Stimulated activated CD8-positive, alpha-beta memory T cell treated with anti-CD3 and anti-CD28 coated beads, Interleukin-4, amount 100 ng/mL, for 48 hours (primary cell): Measurements from ENCODE around the gene SPTBN4.
"Not testable (repeated sequence)": the region's sequence is repeated elsewhere in the genome, so short reads cannot be mapped to it uniquely, and the experiment has no call there.

Experiments
- DNase-seq: peaks from one replicate; pipeline ENCODE4 v3.0.0-alpha.2; 2020

The SPTBN4 gene

DNA sequence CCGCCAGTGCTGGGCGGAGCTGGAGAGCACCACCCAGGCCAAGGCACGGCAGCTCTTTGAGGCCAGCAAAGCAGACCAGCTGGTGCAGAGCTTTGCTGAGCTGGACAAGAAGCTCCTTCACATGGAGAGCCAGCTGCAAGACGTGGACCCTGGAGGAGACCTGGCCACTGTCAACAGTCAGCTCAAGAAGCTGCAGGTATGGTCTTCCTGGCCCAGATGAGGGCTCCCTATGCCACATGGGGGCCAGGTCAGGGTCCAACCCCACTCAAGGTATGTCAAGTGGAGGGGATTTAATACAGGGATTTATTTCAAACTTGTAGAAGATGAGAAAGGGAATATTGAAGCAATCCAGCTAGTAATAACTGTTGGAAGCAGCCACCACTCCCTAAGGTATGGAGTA, 67.3 kb downstream of the SPTBN4 start:
- no peak for DNase-seq

- no peak for DNase-seq
Observed at GRCh38 chr19:40539070-40539469, 72.3 kb downstream of the SPTBN4 start.

DNA sequence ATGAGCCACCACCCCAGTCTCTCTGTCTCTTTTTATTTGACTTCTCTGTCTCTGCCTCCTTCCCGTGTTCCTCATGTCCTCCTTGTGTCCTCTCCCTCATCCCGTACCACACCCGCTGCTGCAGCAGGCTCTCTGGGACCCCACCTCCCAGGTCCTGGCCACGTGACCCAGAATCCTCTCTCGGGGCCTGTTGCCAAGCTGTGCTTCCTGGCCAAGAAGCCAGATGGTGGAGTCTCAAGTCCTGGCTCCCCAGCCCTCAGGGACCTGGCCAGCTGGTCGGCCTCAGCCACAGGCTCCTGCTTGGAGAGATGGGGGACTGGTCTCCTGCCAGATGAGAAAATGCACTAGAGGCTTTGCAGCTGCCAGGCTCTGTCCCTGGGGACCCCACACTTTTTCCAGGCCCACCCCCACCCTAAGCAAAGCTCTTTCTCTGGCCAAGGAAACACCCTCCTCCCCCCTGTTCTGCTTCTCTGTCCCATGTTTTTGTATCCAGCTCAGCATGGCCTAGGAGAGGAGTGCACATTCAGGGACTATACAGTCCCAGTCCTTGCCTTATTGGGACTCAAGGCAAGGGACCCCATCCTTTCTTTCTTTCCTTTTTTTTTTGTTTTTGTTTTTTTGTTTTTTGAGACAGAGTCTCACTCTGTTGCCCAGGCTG, 75.5 kb downstream of the SPTBN4 start:
- DNase-seq = no peak

DNA sequence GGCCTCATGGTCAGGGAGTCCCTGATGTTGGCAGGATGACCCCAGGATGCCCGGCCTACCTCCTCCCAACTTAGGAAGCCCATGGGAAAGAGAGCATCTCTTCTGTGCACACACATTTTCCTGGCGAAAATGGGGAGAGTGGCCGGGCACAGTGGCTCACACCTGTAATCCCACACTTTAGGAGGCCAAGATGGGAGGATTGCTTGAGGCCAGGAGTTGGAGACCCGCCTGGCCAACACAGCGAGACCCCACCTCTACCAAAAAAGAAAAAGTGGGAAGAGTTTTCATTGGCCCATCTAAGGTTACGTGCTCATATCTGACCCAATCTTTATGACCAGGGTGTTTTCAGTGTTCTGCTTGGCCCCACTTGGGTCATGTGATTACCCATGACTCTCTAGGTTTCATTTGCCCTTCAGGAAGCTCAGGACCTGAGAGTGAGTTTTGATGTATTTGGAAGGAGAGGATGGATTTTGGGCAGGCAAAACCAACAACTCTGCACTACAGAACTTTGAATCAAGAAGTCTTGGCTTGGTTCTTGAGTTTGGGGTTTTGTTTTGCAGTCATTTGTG, 76.3 kb downstream of the SPTBN4 start:
- no peak for DNase-seq

- not testable (repeated sequence) for DNase-seq
Observed at GRCh38 chr19:40546153-40546841, 79.5 kb downstream of the SPTBN4 start.

- not testable (repeated sequence) for DNase-seq
Observed at GRCh38 chr19:40547190-40547589, 80.4 kb downstream of the SPTBN4 start.

- DNase-seq = no peak
Observed at GRCh38 chr19:40547836-40548235, 81.0 kb downstream of the SPTBN4 start.

DNA sequence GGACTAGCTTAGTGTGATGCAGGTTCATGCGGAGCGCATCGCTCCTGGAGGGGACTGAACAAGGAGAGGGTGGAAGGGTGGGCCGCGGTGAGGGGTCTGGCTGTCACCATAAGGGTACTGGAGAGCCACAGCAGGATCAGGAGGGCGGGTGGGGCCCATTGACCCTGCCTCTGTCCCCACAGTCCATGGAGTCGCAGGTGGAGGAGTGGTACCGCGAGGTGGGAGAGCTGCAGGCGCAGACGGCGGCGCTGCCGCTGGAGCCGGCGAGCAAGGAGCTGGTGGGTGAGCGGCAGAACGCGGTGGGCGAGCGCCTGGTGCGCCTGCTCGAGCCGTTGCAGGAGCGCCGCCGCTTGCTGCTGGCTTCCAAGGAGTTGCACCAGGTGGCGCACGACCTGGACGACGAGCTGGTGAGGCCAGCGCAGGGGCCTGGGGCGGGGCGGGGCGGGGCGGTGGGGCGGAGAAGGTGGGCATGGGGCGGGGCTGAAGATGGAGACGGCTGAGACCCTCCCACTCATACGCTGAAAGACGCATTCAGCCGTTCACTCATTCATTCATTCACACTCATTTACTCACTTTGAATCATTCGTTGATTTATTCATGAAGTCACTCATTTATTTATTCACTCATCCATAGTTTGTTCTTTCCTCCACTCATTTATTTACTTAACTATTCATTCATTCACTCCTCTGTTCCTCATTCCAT, 82.4 kb downstream of the SPTBN4 start:
- DNase-seq = peak; percentile 86

DNA sequence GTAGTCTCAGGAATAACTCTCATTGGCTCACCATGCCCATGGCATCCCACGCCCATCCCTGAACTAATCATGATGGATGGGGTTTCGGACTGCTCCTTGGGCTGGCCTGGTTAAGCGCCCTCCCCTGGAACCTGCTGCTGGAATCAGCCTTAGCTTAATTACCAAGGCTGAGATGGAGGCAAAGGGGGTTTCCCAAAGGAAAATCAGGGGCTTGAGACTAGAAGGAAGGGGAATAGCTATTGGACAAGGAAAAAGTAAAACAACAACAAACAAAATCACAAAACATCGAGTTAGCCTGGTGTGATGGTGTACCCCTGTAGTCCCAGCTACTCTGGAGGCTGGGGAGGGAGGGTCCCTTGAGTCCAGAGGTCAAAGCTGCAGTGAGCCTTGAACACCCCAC, 84.2 kb downstream of the SPTBN4 start:
- DNase-seq = no peak

- DNase-seq = no peak
Observed at GRCh38 chr19:40552848-40553247, 86.0 kb downstream of the SPTBN4 start.

- DNase-seq = no peak
Observed at GRCh38 chr19:40553885-40554857, 87.4 kb downstream of the SPTBN4 start.

DNA sequence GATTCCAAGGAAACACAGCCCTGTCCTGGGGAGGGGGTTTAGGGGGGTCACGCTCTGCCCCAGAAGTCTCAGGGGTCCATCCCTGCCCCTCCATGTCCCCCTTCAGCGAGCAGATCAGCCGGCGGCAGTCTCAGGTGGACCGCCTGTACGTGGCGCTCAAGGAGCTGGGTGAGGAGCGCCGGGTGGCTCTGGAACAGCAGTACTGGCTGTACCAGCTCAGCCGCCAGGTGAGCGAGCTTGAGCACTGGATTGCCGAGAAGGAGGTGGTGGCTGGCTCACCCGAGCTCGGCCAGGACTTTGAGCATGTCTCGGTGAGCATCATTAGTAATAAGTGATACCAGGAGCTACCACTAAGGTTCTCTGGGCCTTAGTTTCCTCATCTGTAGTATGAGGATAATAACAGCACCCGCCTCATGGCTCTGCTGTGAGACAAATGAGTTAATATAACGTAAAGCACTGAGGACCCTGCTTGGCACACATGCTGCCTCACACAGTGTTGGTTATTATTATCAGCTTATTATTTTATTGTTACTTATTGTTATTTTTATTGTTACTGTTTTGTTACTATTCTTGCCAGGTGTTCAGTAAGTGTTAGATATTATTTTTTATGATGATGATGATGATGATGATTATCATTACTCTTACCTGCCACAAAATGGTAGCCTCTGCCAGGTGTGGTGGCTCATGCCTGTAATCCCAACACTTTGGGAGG, 89.3 kb downstream of the SPTBN4 start:
- no peak for DNase-seq

DNA sequence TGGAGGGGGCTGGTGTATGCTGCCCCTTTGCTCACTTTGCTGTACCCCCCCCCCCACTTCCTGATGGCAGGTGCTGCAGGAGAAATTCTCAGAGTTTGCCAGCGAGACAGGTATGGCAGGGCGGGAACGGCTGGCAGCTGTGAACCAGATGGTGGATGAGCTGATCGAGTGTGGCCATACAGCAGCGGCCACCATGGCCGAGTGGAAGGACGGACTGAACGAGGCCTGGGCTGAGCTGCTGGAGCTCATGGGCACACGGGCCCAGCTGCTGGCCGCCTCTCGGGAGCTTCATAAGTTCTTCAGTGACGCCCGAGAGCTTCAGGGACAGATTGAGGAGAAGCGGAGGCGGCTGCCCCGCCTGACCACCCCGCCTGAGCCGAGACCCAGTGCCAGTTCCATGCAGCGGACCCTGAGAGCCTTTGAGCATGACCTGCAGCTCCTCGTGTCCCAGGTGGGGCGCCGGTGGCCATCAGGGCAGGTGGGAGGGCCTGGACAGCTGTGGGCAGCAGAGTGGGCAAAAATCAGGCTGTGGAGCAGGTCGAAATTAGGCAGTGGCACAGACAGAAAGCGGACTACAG, 90.2 kb downstream of the SPTBN4 start:
- DNase-seq = no peak

GRCh38 chr19:40559394-40559793, 92.6 kb downstream of the SPTBN4 start:
- no peak for DNase-seq

DNA sequence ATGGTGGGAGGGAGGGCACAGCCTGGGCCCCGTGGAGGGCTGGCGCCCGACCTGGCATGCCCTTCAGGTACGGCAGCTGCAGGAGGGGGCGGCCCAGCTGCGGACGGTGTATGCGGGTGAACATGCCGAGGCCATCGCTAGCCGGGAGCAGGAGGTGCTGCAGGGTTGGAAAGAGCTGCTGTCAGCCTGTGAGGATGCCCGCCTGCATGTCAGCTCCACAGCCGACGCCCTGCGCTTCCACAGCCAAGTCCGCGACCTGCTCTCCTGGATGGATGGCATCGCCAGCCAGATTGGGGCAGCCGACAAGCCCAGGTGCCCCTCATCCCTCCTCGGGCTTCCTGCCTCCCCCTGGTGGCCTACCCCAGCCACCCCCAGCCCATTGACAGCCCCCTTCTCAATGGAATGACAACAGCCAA, 93.3 kb downstream of the SPTBN4 start:
- DNase-seq = no peak

GRCh38 chr19:40561947-40562346, 95.1 kb downstream of the SPTBN4 start:
- no peak for DNase-seq

GRCh38 chr19:40564535-40564934, 97.7 kb downstream of the SPTBN4 start:
- DNase-seq = not testable (repeated sequence)

DNA sequence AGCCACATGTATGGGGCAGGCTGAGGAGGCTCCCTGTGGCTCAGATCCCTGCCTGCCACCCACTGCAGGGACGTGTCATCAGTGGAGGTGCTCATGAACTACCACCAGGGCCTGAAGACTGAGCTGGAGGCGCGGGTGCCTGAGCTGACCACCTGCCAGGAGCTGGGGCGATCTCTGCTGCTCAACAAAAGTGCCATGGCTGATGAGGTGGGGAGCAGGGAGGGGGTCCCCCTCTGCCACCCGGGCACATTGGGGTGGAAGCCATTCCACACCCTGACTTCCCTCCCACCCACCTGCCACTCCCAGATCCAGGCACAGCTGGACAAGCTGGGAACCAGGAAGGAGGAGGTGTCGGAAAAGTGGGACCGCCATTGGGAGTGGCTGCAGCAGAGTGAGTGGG, 98.6 kb downstream of the SPTBN4 start:
- DNase-seq = no peak

GRCh38 chr19:40565910-40566495, 99.2 kb downstream of the SPTBN4 start:
- no peak for DNase-seq

DNA sequence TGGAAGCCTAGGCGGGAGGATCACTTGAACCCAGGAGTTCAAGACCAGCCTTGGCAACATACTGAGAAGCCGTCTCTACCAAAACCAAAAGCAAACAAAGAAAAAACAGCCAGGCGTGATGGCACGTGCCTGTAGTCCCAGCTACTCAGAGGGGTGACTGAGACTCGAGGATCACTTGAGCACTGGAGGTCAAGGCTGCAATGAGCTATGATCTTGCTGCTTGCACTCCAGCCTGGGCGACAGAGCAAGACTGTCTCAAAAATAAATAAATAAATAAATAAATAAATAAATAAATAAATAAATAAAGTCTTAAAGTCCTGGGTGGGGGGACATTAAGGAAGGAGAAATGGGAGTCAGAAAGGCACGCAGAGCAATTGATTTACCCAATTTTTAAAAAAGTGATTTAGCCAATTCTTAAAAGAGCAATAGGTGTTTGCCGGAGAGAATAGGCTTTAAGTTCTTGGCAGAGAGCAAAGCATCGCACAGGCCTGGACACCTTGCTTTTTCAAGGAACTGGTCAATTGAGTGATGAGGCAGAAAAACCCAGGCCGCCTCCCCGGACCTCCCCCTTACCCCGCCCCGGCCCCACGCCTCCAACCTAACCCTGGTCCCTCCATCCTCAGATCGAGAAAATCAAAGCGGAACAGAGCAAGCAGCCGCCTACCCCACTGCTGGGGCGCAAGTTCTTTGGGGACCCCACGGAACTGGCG, 100.4 kb downstream of the SPTBN4 start:
- no peak for DNase-seq
